ENCODE results near the gene C1QTNF9. TPM values are rescaled to one million over a fixed set of nuclear protein-coding genes. Genes with fewer than 3 reads are reported as not detected.
"Not testable (repeated sequence)": the region's sequence is repeated elsewhere in the genome, so short reads cannot be mapped to it uniquely, and the experiment has no call there.

The C1QTNF9 gene
- total and polyA plus RNA-seq, 7 experiments from 2014 or later = 0.19 TPM; not detected in 6

GRCh38 chr13:24349778-24350664 is 40.6 kb downstream of the C1QTNF9 start:
- Mint-ChIP-seq H3K27ac (peak overlapping the region in 1 of 9 donors; percentile 10), H3K27me3 (peaks cover 0 to 17% (median 0%) of the 10 kb centered on the region in 5 donors)
- H3K4me1 Mint-ChIP-seq; H3K36me3 Mint-ChIP-seq; intact Hi-C loops (cut with micrococcal nuclease); H3K36me3 ChIP-seq (ENCODE audit: control insufficient read depth in 2 of 3, insufficient read depth in 3 of 3, low read length in 3 of 3); CTCF ChIA-PET; H3K9me3 ChIP-seq (ENCODE audit: control insufficient read depth in 2 of 3, low read length in 3 of 3); DNase-seq; ATAC-seq; POLR2A ChIA-PET; H3K27ac ChIP-seq (ENCODE audit: low read depth, low read length); H3K9me3 Mint-ChIP-seq; H3K4me3 ChIP-seq (ENCODE audit: low read length); H3K4me1 ChIP-seq (ENCODE audit: control insufficient read depth in 2 of 2, insufficient read depth in 2 of 2, low read length in 2 of 2); H3K4me3 Mint-ChIP-seq; H3K27me3 ChIP-seq (ENCODE audit: control insufficient read depth in 2 of 2, insufficient read depth in 2 of 2, low read length in 2 of 2): not testable (repeated sequence)

- Histone ChIP-seq H3K27ac (ENCODE audit: low read depth, low read length) (no peak overlapping the region), H3K9me3 (ENCODE audit: control insufficient read depth in 2 of 3, low read length in 3 of 3) (no peaks in the 10 kb centered on the region), H3K4me1 (ENCODE audit: control insufficient read depth in 2 of 2, insufficient read depth in 2 of 2, low read length in 2 of 2) (no peaks in the 10 kb centered on the region), H3K27me3 (ENCODE audit: control insufficient read depth in 2 of 2, insufficient read depth in 2 of 2, low read length in 2 of 2) (no peaks in the 10 kb centered on the region), H3K4me3 (ENCODE audit: low read length) (no peak overlapping the region), H3K36me3 (ENCODE audit: control insufficient read depth in 2 of 3, insufficient read depth in 3 of 3, low read length in 3 of 3) (no peaks in the 10 kb centered on the region)
- intact Hi-C loops (cut with micrococcal nuclease) = no loop called here
- Mint-ChIP-seq H3K36me3 (no peaks in the 10 kb centered on the region), H3K4me1 (no peaks in the 10 kb centered on the region), H3K4me3 (no peak overlapping the region), H3K27me3 (peaks cover 0 to 11% (median 0%) of the 10 kb centered on the region in 5 donors), H3K27ac (no peak overlapping the region), H3K9me3 (peaks cover 0 to 2% (median 0%) of the 10 kb centered on the region in 11 donors)
- DNase-seq (no peak), ATAC-seq (no peak)
- ChIA-PET CTCF (no interaction called here), POLR2A (no interaction called here)
These were observed 42.0 kb downstream of the C1QTNF9 start for GRCh38 chr13:24351423-24351822.

- Histone ChIP-seq H3K27ac (ENCODE audit: low read depth, low read length) (no peak overlapping the region), H3K4me3 (ENCODE audit: low read length) (no peak overlapping the region), H3K4me1 (ENCODE audit: control insufficient read depth in 2 of 2, insufficient read depth in 2 of 2, low read length in 2 of 2) (no peaks in the 10 kb centered on the region), H3K9me3 (ENCODE audit: control insufficient read depth in 2 of 3, low read length in 3 of 3) (no peaks in the 10 kb centered on the region), H3K27me3 (ENCODE audit: control insufficient read depth in 2 of 2, insufficient read depth in 2 of 2, low read length in 2 of 2) (no peaks in the 10 kb centered on the region), H3K36me3 (ENCODE audit: control insufficient read depth in 2 of 3, insufficient read depth in 3 of 3, low read length in 3 of 3) (no peaks in the 10 kb centered on the region)
- Mint-ChIP-seq H3K27me3 (peaks cover 0 to 2% (median 0%) of the 10 kb centered on the region in 5 donors), H3K9me3 (no peaks in the 10 kb centered on the region), H3K4me3 (no peak overlapping the region), H3K4me1 (no peaks in the 10 kb centered on the region), H3K36me3 (no peaks in the 10 kb centered on the region), H3K27ac (peak overlapping the region in 1 of 9 donors; percentile 12)
- intact Hi-C loops (cut with micrococcal nuclease) = no loop called here
- CTCF ChIA-PET = no interaction called here
- ATAC-seq (no peak), DNase-seq (no peak)
- POLR2A ChIA-PET = no interaction called here
These were observed 44.4 kb downstream of the C1QTNF9 start for GRCh38 chr13:24353736-24354135.

DNA sequence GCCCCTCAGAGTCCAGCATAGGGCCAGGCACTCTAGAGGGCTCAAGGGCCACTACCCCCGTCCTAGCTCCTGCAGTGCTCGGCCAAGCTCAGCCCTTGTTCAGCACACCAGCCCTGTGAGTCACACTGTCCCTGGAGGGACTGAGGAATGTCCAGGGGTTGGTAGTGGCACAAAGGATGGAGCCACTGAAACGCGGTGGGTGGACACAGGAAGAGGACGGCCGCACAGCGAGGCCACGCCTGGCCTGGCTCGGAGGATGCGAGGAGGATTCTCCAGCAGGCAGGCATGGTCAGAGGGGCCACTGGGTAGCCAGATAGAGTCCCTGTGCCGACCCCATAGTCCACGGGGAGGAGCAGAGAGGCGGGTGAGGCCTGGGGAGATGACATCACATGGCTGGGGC is 45.7 kb downstream of the C1QTNF9 start:
- no peak overlapping the region for H3K27ac ChIP-seq (ENCODE audit: low read depth, low read length)
- no peaks in the 10 kb centered on the region for H3K9me3 ChIP-seq (ENCODE audit: control insufficient read depth in 2 of 3, low read length in 3 of 3)
- no peak overlapping the region for H3K4me3 Mint-ChIP-seq
- H3K4me3 ChIP-seq (ENCODE audit: low read length) = no peak overlapping the region
- no peak overlapping the region for H3K27ac Mint-ChIP-seq
- ChIA-PET CTCF (no interaction called here), POLR2A (no interaction called here)
- no peaks in the 10 kb centered on the region for H3K27me3 Mint-ChIP-seq
- intact Hi-C loops (cut with micrococcal nuclease) = no loop called here
- H3K4me1 ChIP-seq (ENCODE audit: control insufficient read depth in 2 of 2, insufficient read depth in 2 of 2, low read length in 2 of 2) = no peaks in the 10 kb centered on the region
- DNase-seq (no peak), ATAC-seq (no peak)
- H3K36me3 Mint-ChIP-seq = no peaks in the 10 kb centered on the region
- H3K36me3 ChIP-seq (ENCODE audit: control insufficient read depth in 2 of 3, insufficient read depth in 3 of 3, low read length in 3 of 3) = no peaks in the 10 kb centered on the region
- no peaks in the 10 kb centered on the region for H3K4me1 Mint-ChIP-seq
- no peaks in the 10 kb centered on the region for H3K9me3 Mint-ChIP-seq
- no peaks in the 10 kb centered on the region for H3K27me3 ChIP-seq (ENCODE audit: control insufficient read depth in 2 of 2, insufficient read depth in 2 of 2, low read length in 2 of 2)

GRCh38 chr13:24356270-24356669 is 46.9 kb downstream of the C1QTNF9 start:
- H3K27me3 Mint-ChIP-seq = no peaks in the 10 kb centered on the region
- no peaks in the 10 kb centered on the region for H3K4me1 ChIP-seq (ENCODE audit: control insufficient read depth in 2 of 2, insufficient read depth in 2 of 2, low read length in 2 of 2)
- ChIA-PET POLR2A (no interaction called here), CTCF (no interaction called here)
- no peak for ATAC-seq
- intact Hi-C loops (cut with micrococcal nuclease) = no loop called here
- no peak overlapping the region for H3K4me3 Mint-ChIP-seq
- H3K36me3 ChIP-seq (ENCODE audit: control insufficient read depth in 2 of 3, insufficient read depth in 3 of 3, low read length in 3 of 3) = no peaks in the 10 kb centered on the region
- no peaks in the 10 kb centered on the region for H3K27me3 ChIP-seq (ENCODE audit: control insufficient read depth in 2 of 2, insufficient read depth in 2 of 2, low read length in 2 of 2)
- no peaks in the 10 kb centered on the region for H3K4me1 Mint-ChIP-seq
- H3K27ac ChIP-seq (ENCODE audit: low read depth, low read length) = no peak overlapping the region
- H3K36me3 Mint-ChIP-seq = no peaks in the 10 kb centered on the region
- no peak for DNase-seq
- H3K27ac Mint-ChIP-seq = no peak overlapping the region
- H3K9me3 Mint-ChIP-seq = no peaks in the 10 kb centered on the region
- no peaks in the 10 kb centered on the region for H3K9me3 ChIP-seq (ENCODE audit: control insufficient read depth in 2 of 3, low read length in 3 of 3)
- no peak overlapping the region for H3K4me3 ChIP-seq (ENCODE audit: low read length)

GRCh38 chr13:24356837-24357236 is 47.5 kb downstream of the C1QTNF9 start:
- H3K4me1 Mint-ChIP-seq = no peaks in the 10 kb centered on the region
- no peak overlapping the region for H3K27ac Mint-ChIP-seq
- Histone ChIP-seq H3K36me3 (ENCODE audit: control insufficient read depth in 2 of 3, insufficient read depth in 3 of 3, low read length in 3 of 3) (no peaks in the 10 kb centered on the region), H3K4me3 (ENCODE audit: low read length) (no peak overlapping the region), H3K9me3 (ENCODE audit: control insufficient read depth in 2 of 3, low read length in 3 of 3) (no peaks in the 10 kb centered on the region), H3K4me1 (ENCODE audit: control insufficient read depth in 2 of 2, insufficient read depth in 2 of 2, low read length in 2 of 2) (no peaks in the 10 kb centered on the region), H3K27me3 (ENCODE audit: control insufficient read depth in 2 of 2, insufficient read depth in 2 of 2, low read length in 2 of 2) (no peaks in the 10 kb centered on the region), H3K27ac (ENCODE audit: low read depth, low read length) (no peak overlapping the region)
- no peaks in the 10 kb centered on the region for H3K9me3 Mint-ChIP-seq
- no peak overlapping the region for H3K4me3 Mint-ChIP-seq
- H3K27me3 Mint-ChIP-seq = no peaks in the 10 kb centered on the region
- no peaks in the 10 kb centered on the region for H3K36me3 Mint-ChIP-seq
- CTCF ChIA-PET = no interaction called here
- POLR2A ChIA-PET = no interaction called here
- intact Hi-C loops (cut with micrococcal nuclease) = no loop called here
- ATAC-seq (no peak), DNase-seq (no peak)

DNA sequence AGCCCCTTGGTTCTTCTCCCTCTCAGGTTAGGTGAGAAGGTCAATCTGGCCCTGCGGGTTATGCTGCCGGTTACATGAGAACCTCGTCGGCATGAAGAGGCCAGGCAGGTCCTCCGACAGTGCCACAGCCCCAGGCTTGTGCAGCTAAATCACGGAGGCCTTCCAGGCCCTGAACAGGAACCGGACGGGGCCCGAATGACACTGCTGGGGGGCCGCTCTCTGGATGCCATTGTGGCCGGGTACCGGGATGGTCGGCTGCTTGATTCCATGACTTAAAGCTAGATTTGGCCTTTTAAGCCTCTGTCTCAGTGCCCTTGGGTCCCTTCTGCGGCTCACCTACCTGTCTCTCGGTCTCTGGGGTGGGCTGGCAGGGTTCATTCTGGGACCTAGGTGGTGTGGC is 48.4 kb downstream of the C1QTNF9 start:
- ChIA-PET CTCF (interaction anchor here (0.6 kb wide), 1 partner anchor 178 kb away, joined by 5 read pairs; no protein-coding TSS in a partner anchor), POLR2A (no interaction called here)
- H3K27me3 Mint-ChIP-seq = no peaks in the 10 kb centered on the region
- ATAC-seq (no peak), DNase-seq (no peak)
- H3K36me3 ChIP-seq (ENCODE audit: control insufficient read depth in 2 of 3, insufficient read depth in 3 of 3, low read length in 3 of 3) = no peaks in the 10 kb centered on the region
- H3K9me3 Mint-ChIP-seq = no peaks in the 10 kb centered on the region
- no peaks in the 10 kb centered on the region for H3K9me3 ChIP-seq (ENCODE audit: control insufficient read depth in 2 of 3, low read length in 3 of 3)
- H3K4me3 Mint-ChIP-seq = no peak overlapping the region
- H3K27ac Mint-ChIP-seq = no peak overlapping the region
- no peaks in the 10 kb centered on the region for H3K4me1 ChIP-seq (ENCODE audit: control insufficient read depth in 2 of 2, insufficient read depth in 2 of 2, low read length in 2 of 2)
- no peak overlapping the region for H3K4me3 ChIP-seq (ENCODE audit: low read length)
- H3K36me3 Mint-ChIP-seq = no peaks in the 10 kb centered on the region
- H3K27ac ChIP-seq (ENCODE audit: low read depth, low read length) = no peak overlapping the region
- no peaks in the 10 kb centered on the region for H3K27me3 ChIP-seq (ENCODE audit: control insufficient read depth in 2 of 2, insufficient read depth in 2 of 2, low read length in 2 of 2)
- H3K4me1 Mint-ChIP-seq = no peaks in the 10 kb centered on the region
- intact Hi-C loops (cut with micrococcal nuclease) = no loop called here

All from naive thymus-derived CD4-positive, alpha-beta T cell (primary cell).